Type B pancreatic cell (in vitro differentiated cells): Measurements from ENCODE around the gene MTIF3. TPM values are rescaled to one million over a fixed set of nuclear protein-coding genes. Genes with fewer than 3 reads are reported as not detected.

Source experiments
- DNase-seq: peaks from one replicate; pipeline ENCODE4 v3.0.0; 2021; ENCODE audit warnings: mixed read lengths; ENCODE audit not compliant: unreplicated experiment; ENCODE audit errors: extremely low spot score
- H3K27ac Mint-ChIP-seq: 2 replicates; pipeline ENCODE4 v1.8.0; 2021; ENCODE audit warnings: mild to moderate bottlenecking, mixed read lengths
- H3K27me3 Mint-ChIP-seq: 2 replicates; pipeline ENCODE4 v1.8.0; 2021; ENCODE audit warnings: mixed read lengths
- H3K36me3 Mint-ChIP-seq: 2 replicates; pipeline ENCODE4 v1.8.0; 2021; ENCODE audit warnings: mixed read lengths
- H3K4me1 Mint-ChIP-seq: one replicate; pipeline ENCODE4 v1.8.0; 2021; ENCODE audit warnings: mixed read lengths; ENCODE audit not compliant: unreplicated experiment
- H3K4me3 Mint-ChIP-seq: 2 replicates; pipeline ENCODE4 v1.8.0; 2021; ENCODE audit warnings: mild to moderate bottlenecking, mixed read lengths
- H3K9me3 Mint-ChIP-seq: 2 replicates; pipeline ENCODE4 v1.8.0; 2021; ENCODE audit warnings: mixed read lengths
- total RNA-seq: library from RNA; stranded (reverse); gene quantifications from 2 replicates; pipeline ENCODE4 v1.2.1, GENCODE V29; 2021; ENCODE audit warnings: low replicate concordance
- TF ChIP-seq, protein P1 (sequence below): fragments of 200-600 bp; sonication (generic); conservative IDR thresholded peaks from 2 replicates; pipeline ENCODE4 v1.5.0; 2021; ENCODE audit warnings: antibody characterized with exemption, mild to moderate bottlenecking

The MTIF3 gene
- total RNA-seq, 1 donor from 2014 or later = 39.7 TPM

DNA sequence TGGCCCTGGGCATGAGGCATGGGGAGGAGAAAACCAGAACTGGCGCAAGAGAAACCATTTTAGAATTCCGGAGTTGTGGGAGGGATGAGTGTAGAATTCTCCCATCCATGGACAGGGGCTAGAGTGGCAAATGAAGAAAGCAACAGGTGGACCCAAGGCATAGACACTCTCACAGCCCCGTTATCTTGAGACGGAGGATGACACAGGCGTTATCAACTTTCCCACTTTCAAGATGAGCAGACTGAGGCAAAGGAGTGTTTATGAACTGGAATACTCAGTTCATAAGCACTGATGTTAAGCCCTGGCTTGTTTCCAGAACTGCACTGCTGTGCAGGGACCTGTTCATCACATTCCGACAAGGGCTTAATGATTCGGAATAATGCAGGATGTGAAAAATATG is 27.0 kb downstream of the MTIF3 start:
- TF ChIP-seq, protein P1, sequence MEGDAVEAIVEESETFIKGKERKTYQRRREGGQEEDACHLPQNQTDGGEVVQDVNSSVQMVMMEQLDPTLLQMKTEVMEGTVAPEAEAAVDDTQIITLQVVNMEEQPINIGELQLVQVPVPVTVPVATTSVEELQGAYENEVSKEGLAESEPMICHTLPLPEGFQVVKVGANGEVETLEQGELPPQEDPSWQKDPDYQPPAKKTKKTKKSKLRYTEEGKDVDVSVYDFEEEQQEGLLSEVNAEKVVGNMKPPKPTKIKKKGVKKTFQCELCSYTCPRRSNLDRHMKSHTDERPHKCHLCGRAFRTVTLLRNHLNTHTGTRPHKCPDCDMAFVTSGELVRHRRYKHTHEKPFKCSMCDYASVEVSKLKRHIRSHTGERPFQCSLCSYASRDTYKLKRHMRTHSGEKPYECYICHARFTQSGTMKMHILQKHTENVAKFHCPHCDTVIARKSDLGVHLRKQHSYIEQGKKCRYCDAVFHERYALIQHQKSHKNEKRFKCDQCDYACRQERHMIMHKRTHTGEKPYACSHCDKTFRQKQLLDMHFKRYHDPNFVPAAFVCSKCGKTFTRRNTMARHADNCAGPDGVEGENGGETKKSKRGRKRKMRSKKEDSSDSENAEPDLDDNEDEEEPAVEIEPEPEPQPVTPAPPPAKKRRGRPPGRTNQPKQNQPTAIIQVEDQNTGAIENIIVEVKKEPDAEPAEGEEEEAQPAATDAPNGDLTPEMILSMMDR = no peak
- Mint-ChIP-seq H3K27me3 (peaks cover 5% of the 10 kb centered on the region), H3K4me1 (peaks cover 23% of the 10 kb centered on the region), H3K4me3 (peak overlapping the region; percentile 86), H3K36me3 (peaks cover 8% of the 10 kb centered on the region), H3K27ac (no peak overlapping the region), H3K9me3 (no peaks in the 10 kb centered on the region)
- no peak for DNase-seq

DNA sequence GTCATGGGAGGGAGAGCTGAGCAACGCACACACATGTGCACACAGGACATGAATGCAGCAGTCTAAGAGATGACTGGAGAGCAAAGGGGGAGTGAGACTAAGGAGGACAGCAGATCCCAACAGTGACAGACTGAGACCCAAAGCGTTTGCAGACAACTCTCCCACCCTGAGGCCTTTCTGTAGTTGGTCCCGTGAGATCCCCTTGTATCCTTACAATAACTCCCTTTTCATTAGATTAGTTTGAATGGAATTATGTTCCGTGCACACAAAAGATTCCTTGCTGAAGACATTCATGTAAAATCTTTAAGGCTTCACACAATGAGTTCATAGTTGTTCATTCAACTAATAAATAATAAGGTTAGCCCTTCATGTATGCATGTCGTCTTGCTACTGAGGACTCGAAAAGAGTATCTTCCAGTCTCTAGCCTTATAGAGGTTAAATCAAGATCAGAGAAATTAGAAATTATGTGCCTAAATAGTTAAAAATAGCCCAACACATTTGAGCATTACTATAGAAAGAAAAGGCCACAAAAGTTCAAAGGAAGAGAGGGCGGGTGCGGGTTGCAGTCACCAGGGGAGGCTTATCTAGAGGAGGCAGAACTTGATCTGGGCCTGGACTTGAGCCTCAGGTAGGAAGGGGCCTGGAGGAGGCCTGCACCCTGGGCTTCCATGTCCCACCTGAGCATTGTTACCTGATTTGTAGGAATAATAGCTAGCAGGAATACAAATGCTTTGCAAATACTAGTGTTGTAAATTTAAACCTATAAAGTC is 29.1 kb downstream of the MTIF3 start:
- peak overlapping the region; percentile 20 for H3K27ac Mint-ChIP-seq
- peaks cover 10% of the 10 kb centered on the region for H3K27me3 Mint-ChIP-seq
- TF ChIP-seq, protein P1 = no peak
- peak overlapping the region; percentile 30 for H3K4me3 Mint-ChIP-seq
- peaks cover 12% of the 10 kb centered on the region for H3K4me1 Mint-ChIP-seq
- no peak for DNase-seq
- no peaks in the 10 kb centered on the region for H3K9me3 Mint-ChIP-seq
- H3K36me3 Mint-ChIP-seq = no peaks in the 10 kb centered on the region

DNA sequence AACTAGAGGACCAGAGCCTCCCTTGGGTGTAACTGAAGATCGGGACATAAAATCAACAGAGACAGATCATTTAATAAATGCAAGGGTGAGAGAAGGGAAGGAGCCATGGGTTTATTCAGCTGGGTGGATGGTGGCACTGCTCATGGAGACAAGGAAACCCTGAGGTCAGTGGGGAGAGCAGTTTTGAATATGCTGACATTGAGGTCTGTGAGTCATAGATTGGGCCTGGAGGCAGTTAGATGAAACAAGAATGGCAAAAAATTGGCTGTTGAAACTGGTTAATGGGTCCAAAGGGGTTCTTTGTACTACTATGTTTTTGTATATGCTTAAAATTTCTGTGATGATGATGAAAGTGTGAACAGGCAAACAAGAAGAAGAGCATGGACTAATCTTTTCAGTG is 31.0 kb downstream of the MTIF3 start:
- no peak overlapping the region for H3K4me3 Mint-ChIP-seq
- no peaks in the 10 kb centered on the region for H3K9me3 Mint-ChIP-seq
- no peaks in the 10 kb centered on the region for H3K36me3 Mint-ChIP-seq
- peaks cover 28% of the 10 kb centered on the region for H3K27me3 Mint-ChIP-seq
- TF ChIP-seq, protein P1 = no peak
- no peak overlapping the region for H3K27ac Mint-ChIP-seq
- no peak for DNase-seq
- H3K4me1 Mint-ChIP-seq = no peaks in the 10 kb centered on the region

DNA sequence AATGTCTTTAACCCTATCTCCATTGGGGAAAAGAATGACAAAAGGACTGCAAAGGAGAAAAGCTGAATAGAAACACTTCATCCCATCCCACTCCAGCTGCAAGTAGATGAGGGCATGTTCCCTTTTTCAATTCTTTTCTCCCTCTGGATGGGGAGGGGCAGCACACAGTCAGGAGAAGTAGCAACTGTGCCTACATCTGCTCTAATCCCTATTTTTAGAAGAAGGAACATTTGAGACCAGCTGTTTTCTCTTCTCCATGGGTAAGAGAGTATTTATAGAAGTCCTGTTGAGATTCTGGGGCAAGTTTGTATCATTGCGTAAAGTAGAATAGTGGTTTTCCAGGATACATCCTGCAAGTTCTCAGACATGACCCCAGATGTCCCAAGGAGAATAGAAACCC is 35.2 kb downstream of the MTIF3 start:
- DNase-seq = no peak
- Mint-ChIP-seq H3K4me1 (no peaks in the 10 kb centered on the region), H3K4me3 (no peak overlapping the region), H3K27me3 (peaks cover 49% of the 10 kb centered on the region), H3K36me3 (no peaks in the 10 kb centered on the region), H3K27ac (no peak overlapping the region), H3K9me3 (no peaks in the 10 kb centered on the region)
- TF ChIP-seq, protein P1 = no peak

DNA sequence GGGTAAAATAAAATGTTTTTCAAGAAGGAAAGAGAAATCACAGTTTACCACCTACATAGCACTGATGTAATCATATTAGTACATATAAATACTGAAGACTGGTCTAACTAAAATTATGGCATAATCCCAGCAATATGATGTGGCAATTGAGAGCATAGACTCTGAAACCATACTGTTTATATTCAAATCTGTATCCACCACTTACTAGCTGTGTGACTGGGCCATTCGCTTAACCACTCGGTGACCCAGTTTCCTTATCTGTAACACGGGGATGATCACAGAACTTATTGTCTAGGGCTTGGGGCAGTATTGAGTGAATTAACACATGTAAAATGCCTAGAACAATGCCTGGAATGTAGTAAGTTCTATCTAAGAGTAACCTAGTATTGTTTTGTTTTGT is 39.0 kb downstream of the MTIF3 start:
- Mint-ChIP-seq H3K36me3 (no peaks in the 10 kb centered on the region), H3K4me1 (no peaks in the 10 kb centered on the region), H3K4me3 (no peak overlapping the region), H3K9me3 (no peaks in the 10 kb centered on the region), H3K27ac (no peak overlapping the region), H3K27me3 (peaks cover 64% of the 10 kb centered on the region)
- DNase-seq = no peak
- TF ChIP-seq, protein P1 = no peak
